Measurements from ENCODE around the gene CFAP73.

CFAP73 gene

GRCh38 chr12:113185180-113186032, 35.9 kb downstream of the CFAP73 start, which contains the start of the genes DDX54 and RITA1:
Gene DDX54 (minus strand): TSS chr12:113185478. CDS start chr12:113185451, 27 bp downstream.
Gene RITA1 (plus strand): TSS chr12:113185721. CDS start chr12:113186747, 1,026 bp downstream.
- no peak for TF ChIP-seq CTCF (IDR thresholded peaks at IDR 0.05; ENCODE audit: low read depth, low read length)
- peak within 1 kb of the TSS; percentile 87 for H3K4me3 ChIP-seq (ENCODE audit: low read depth, low read length)

GRCh38 chr12:113186033-113186365, 36.5 kb downstream of the CFAP73 start:
- no peak for TF ChIP-seq CTCF (IDR thresholded peaks at IDR 0.05; ENCODE audit: low read depth, low read length)
- peak overlapping the region; percentile 87 for H3K4me3 ChIP-seq (ENCODE audit: low read depth, low read length)

- H3K4me3 ChIP-seq (ENCODE audit: low read depth, low read length), result no peak overlapping the region; the same call in 1 of the 2 replicates
- no peak for TF ChIP-seq CTCF (IDR thresholded peaks at IDR 0.05; ENCODE audit: low read depth, low read length)
Measured at GRCh38 chr12:113186666-113187325, 37.3 kb downstream of the CFAP73 start.

- no peak overlapping the region for H3K4me3 ChIP-seq (ENCODE audit: low read depth, low read length)
- TF ChIP-seq CTCF (IDR thresholded peaks at IDR 0.05; ENCODE audit: low read depth, low read length), result no peak
Measured at GRCh38 chr12:113189361-113189760, 39.8 kb downstream of the CFAP73 start.

- no peak for TF ChIP-seq CTCF (IDR thresholded peaks at IDR 0.05; ENCODE audit: low read depth, low read length)
- no peak overlapping the region for H3K4me3 ChIP-seq (ENCODE audit: low read depth, low read length)
Measured at GRCh38 chr12:113190761-113191160, 41.2 kb downstream of the CFAP73 start.

- no peak overlapping the region for H3K4me3 ChIP-seq (ENCODE audit: low read depth, low read length)
- no peak for TF ChIP-seq CTCF (IDR thresholded peaks at IDR 0.05; ENCODE audit: low read depth, low read length)
Measured at GRCh38 chr12:113191227-113191626, 41.7 kb downstream of the CFAP73 start.

GRCh38 chr12:113194971-113195391, 45.5 kb downstream of the CFAP73 start:
- H3K4me3 ChIP-seq (ENCODE audit: low read depth, low read length), result no peak overlapping the region
- no peak for TF ChIP-seq CTCF (IDR thresholded peaks at IDR 0.05; ENCODE audit: low read depth, low read length)
